Measurements from ENCODE around the gene MCAM.

The MCAM gene

GRCh38 chr11:119307219-119307618 is 9.7 kb downstream of the MCAM start:
- no peaks in the 10 kb centered on the region for H3K4me1 ChIP-seq (ENCODE audit: control insufficient read depth in 2 of 2, insufficient read depth in 2 of 2, low read length in 2 of 2)
- no peak overlapping the region for H3K4me3 ChIP-seq (ENCODE audit: low read length in 2 of 2)
- H3K36me3 ChIP-seq (ENCODE audit: control insufficient read depth in 2 of 2, insufficient read depth in 2 of 2, low read length in 2 of 2): peaks cover 12 to 26% of the 10 kb centered on the region in 2 donors
- no peak overlapping the region for H3K9ac ChIP-seq (ENCODE audit: low read depth in 1 of 2, low read length in 2 of 2)
- no peaks in the 10 kb centered on the region for H3K27me3 ChIP-seq (ENCODE audit: control insufficient read depth in 2 of 2, insufficient read depth in 2 of 2, low read length in 2 of 2)
- no peak overlapping the region for H3K27ac ChIP-seq (ENCODE audit: low read depth in 2 of 2, low read length in 2 of 2)
- H3K9me3 ChIP-seq (ENCODE audit: control insufficient read depth in 2 of 2, low read length in 2 of 2): no peaks in the 10 kb centered on the region

- Histone ChIP-seq H3K4me1 (ENCODE audit: control insufficient read depth in 2 of 2, insufficient read depth in 2 of 2, low read length in 2 of 2) (no peaks in the 10 kb centered on the region), H3K36me3 (ENCODE audit: control insufficient read depth in 2 of 2, insufficient read depth in 2 of 2, low read length in 2 of 2) (peaks cover 14 to 32% of the 10 kb centered on the region in 2 donors), H3K9ac (ENCODE audit: low read depth in 1 of 2, low read length in 2 of 2) (no peak overlapping the region), H3K27ac (ENCODE audit: low read depth in 2 of 2, low read length in 2 of 2) (no peak overlapping the region), H3K4me3 (ENCODE audit: low read length in 2 of 2) (no peak overlapping the region), H3K27me3 (ENCODE audit: control insufficient read depth in 2 of 2, insufficient read depth in 2 of 2, low read length in 2 of 2) (no peaks in the 10 kb centered on the region), H3K9me3 (ENCODE audit: control insufficient read depth in 2 of 2, low read length in 2 of 2) (no peaks in the 10 kb centered on the region)
These were observed 10.5 kb downstream of the MCAM start for GRCh38 chr11:119306373-119306890.

GRCh38 chr11:119305556-119306372 is 11.2 kb downstream of the MCAM start:
- Histone ChIP-seq H3K4me1 (ENCODE audit: control insufficient read depth in 2 of 2, insufficient read depth in 2 of 2, low read length in 2 of 2) (no peaks in the 10 kb centered on the region), H3K27ac (ENCODE audit: low read depth in 2 of 2, low read length in 2 of 2) (no peak overlapping the region), H3K36me3 (ENCODE audit: control insufficient read depth in 2 of 2, insufficient read depth in 2 of 2, low read length in 2 of 2) (peaks cover 16 to 38% of the 10 kb centered on the region in 2 donors), H3K27me3 (ENCODE audit: control insufficient read depth in 2 of 2, insufficient read depth in 2 of 2, low read length in 2 of 2) (no peaks in the 10 kb centered on the region), H3K9ac (ENCODE audit: low read depth in 1 of 2, low read length in 2 of 2) (no peak overlapping the region), H3K4me3 (ENCODE audit: low read length in 2 of 2) (no peak overlapping the region), H3K9me3 (ENCODE audit: control insufficient read depth in 2 of 2, low read length in 2 of 2) (no peaks in the 10 kb centered on the region)

- no peak overlapping the region for H3K4me3 ChIP-seq (ENCODE audit: low read length in 2 of 2)
- peaks cover 39 to 60% of the 10 kb centered on the region in 2 donors for H3K36me3 ChIP-seq (ENCODE audit: control insufficient read depth in 2 of 2, insufficient read depth in 2 of 2, low read length in 2 of 2)
- no peaks in the 10 kb centered on the region for H3K9me3 ChIP-seq (ENCODE audit: control insufficient read depth in 2 of 2, low read length in 2 of 2)
- no peak overlapping the region for H3K9ac ChIP-seq (ENCODE audit: low read depth in 1 of 2, low read length in 2 of 2)
- no peaks in the 10 kb centered on the region for H3K4me1 ChIP-seq (ENCODE audit: control insufficient read depth in 2 of 2, insufficient read depth in 2 of 2, low read length in 2 of 2)
- no peaks in the 10 kb centered on the region for H3K27me3 ChIP-seq (ENCODE audit: control insufficient read depth in 2 of 2, insufficient read depth in 2 of 2, low read length in 2 of 2)
- no peak overlapping the region for H3K27ac ChIP-seq (ENCODE audit: low read depth in 2 of 2, low read length in 2 of 2)
These were observed 13.7 kb downstream of the MCAM start for GRCh38 chr11:119303227-119303718.

- Histone ChIP-seq H3K4me3 (ENCODE audit: low read length in 2 of 2) (no peak overlapping the region), H3K9me3 (ENCODE audit: control insufficient read depth in 2 of 2, low read length in 2 of 2) (no peaks in the 10 kb centered on the region), H3K9ac (ENCODE audit: low read depth in 1 of 2, low read length in 2 of 2) (no peak overlapping the region), H3K27ac (ENCODE audit: low read depth in 2 of 2, low read length in 2 of 2) (no peak overlapping the region), H3K27me3 (ENCODE audit: control insufficient read depth in 2 of 2, insufficient read depth in 2 of 2, low read length in 2 of 2) (no peaks in the 10 kb centered on the region), H3K4me1 (ENCODE audit: control insufficient read depth in 2 of 2, insufficient read depth in 2 of 2, low read length in 2 of 2) (no peaks in the 10 kb centered on the region), H3K36me3 (ENCODE audit: control insufficient read depth in 2 of 2, insufficient read depth in 2 of 2, low read length in 2 of 2) (peaks cover 52 to 71% of the 10 kb centered on the region in 2 donors)
These were observed 16.5 kb downstream of the MCAM start for GRCh38 chr11:119300198-119300964.

- no peak overlapping the region for H3K4me3 ChIP-seq (ENCODE audit: low read length in 2 of 2)
- H3K9ac ChIP-seq (ENCODE audit: low read depth in 1 of 2, low read length in 2 of 2): no peak overlapping the region
- peaks cover 52 to 71% of the 10 kb centered on the region in 2 donors for H3K36me3 ChIP-seq (ENCODE audit: control insufficient read depth in 2 of 2, insufficient read depth in 2 of 2, low read length in 2 of 2)
- H3K27ac ChIP-seq (ENCODE audit: low read depth in 2 of 2, low read length in 2 of 2): no peak overlapping the region
- no peaks in the 10 kb centered on the region for H3K27me3 ChIP-seq (ENCODE audit: control insufficient read depth in 2 of 2, insufficient read depth in 2 of 2, low read length in 2 of 2)
- H3K9me3 ChIP-seq (ENCODE audit: control insufficient read depth in 2 of 2, low read length in 2 of 2): no peaks in the 10 kb centered on the region
- no peaks in the 10 kb centered on the region for H3K4me1 ChIP-seq (ENCODE audit: control insufficient read depth in 2 of 2, insufficient read depth in 2 of 2, low read length in 2 of 2)
These were observed 17.5 kb downstream of the MCAM start for GRCh38 chr11:119299416-119299815.

- no peak overlapping the region for H3K9ac ChIP-seq (ENCODE audit: low read depth in 1 of 2, low read length in 2 of 2)
These were observed 18.2 kb downstream of the MCAM start for GRCh38 chr11:119298726-119299125.

GRCh38 chr11:119297938-119298337 is 19.0 kb downstream of the MCAM start:
- H3K27ac ChIP-seq (ENCODE audit: low read depth in 2 of 2, low read length in 2 of 2): no peak overlapping the region
- no peak overlapping the region for H3K4me3 ChIP-seq (ENCODE audit: low read length in 2 of 2)
- no peaks in the 10 kb centered on the region for H3K9me3 ChIP-seq (ENCODE audit: control insufficient read depth in 2 of 2, low read length in 2 of 2)
- H3K4me1 ChIP-seq (ENCODE audit: control insufficient read depth in 2 of 2, insufficient read depth in 2 of 2, low read length in 2 of 2): no peaks in the 10 kb centered on the region
- H3K9ac ChIP-seq (ENCODE audit: low read depth in 1 of 2, low read length in 2 of 2): no peak overlapping the region
- H3K27me3 ChIP-seq (ENCODE audit: control insufficient read depth in 2 of 2, insufficient read depth in 2 of 2, low read length in 2 of 2): no peaks in the 10 kb centered on the region
- H3K36me3 ChIP-seq (ENCODE audit: control insufficient read depth in 2 of 2, insufficient read depth in 2 of 2, low read length in 2 of 2): peaks cover 46 to 59% of the 10 kb centered on the region in 2 donors

More at GRCh38 chr11:119298726-119299125, 18.2 kb downstream of the MCAM start:
- no peaks in the 10 kb centered on the region for H3K27me3 ChIP-seq (ENCODE audit: control insufficient read depth in 2 of 2, insufficient read depth in 2 of 2, low read length in 2 of 2)
- H3K4me3 ChIP-seq (ENCODE audit: low read length in 2 of 2): no peak overlapping the region
- peaks cover 51 to 65% of the 10 kb centered on the region in 2 donors for H3K36me3 ChIP-seq (ENCODE audit: control insufficient read depth in 2 of 2, insufficient read depth in 2 of 2, low read length in 2 of 2)
- no peaks in the 10 kb centered on the region for H3K9me3 ChIP-seq (ENCODE audit: control insufficient read depth in 2 of 2, low read length in 2 of 2)
- no peak overlapping the region for H3K27ac ChIP-seq (ENCODE audit: low read depth in 2 of 2, low read length in 2 of 2)
- no peaks in the 10 kb centered on the region for H3K4me1 ChIP-seq (ENCODE audit: control insufficient read depth in 2 of 2, insufficient read depth in 2 of 2, low read length in 2 of 2)

GRCh38 chr11:119295178-119295577 is 21.8 kb downstream of the MCAM start:
- Histone ChIP-seq H3K4me3 (ENCODE audit: low read length in 2 of 2) (no peak overlapping the region), H3K9me3 (ENCODE audit: control insufficient read depth in 2 of 2, low read length in 2 of 2) (no peaks in the 10 kb centered on the region), H3K4me1 (ENCODE audit: control insufficient read depth in 2 of 2, insufficient read depth in 2 of 2, low read length in 2 of 2) (no peaks in the 10 kb centered on the region), H3K27ac (ENCODE audit: low read depth in 2 of 2, low read length in 2 of 2) (no peak overlapping the region), H3K36me3 (ENCODE audit: control insufficient read depth in 2 of 2, insufficient read depth in 2 of 2, low read length in 2 of 2) (peaks cover 37 to 41% of the 10 kb centered on the region in 2 donors), H3K9ac (ENCODE audit: low read depth in 1 of 2, low read length in 2 of 2) (no peak overlapping the region), H3K27me3 (ENCODE audit: control insufficient read depth in 2 of 2, insufficient read depth in 2 of 2, low read length in 2 of 2) (no peaks in the 10 kb centered on the region)

GRCh38 chr11:119293461-119293860 is 23.5 kb downstream of the MCAM start:
- H3K9ac ChIP-seq (ENCODE audit: low read depth in 1 of 2, low read length in 2 of 2): no peak overlapping the region
- H3K27ac ChIP-seq (ENCODE audit: low read depth in 2 of 2, low read length in 2 of 2): no peak overlapping the region
- H3K27me3 ChIP-seq (ENCODE audit: control insufficient read depth in 2 of 2, insufficient read depth in 2 of 2, low read length in 2 of 2): no peaks in the 10 kb centered on the region
- peaks cover 24 to 31% of the 10 kb centered on the region in 2 donors for H3K36me3 ChIP-seq (ENCODE audit: control insufficient read depth in 2 of 2, insufficient read depth in 2 of 2, low read length in 2 of 2)
- H3K4me3 ChIP-seq (ENCODE audit: low read length in 2 of 2): no peak overlapping the region
- H3K4me1 ChIP-seq (ENCODE audit: control insufficient read depth in 2 of 2, insufficient read depth in 2 of 2, low read length in 2 of 2): no peaks in the 10 kb centered on the region
- no peaks in the 10 kb centered on the region for H3K9me3 ChIP-seq (ENCODE audit: control insufficient read depth in 2 of 2, low read length in 2 of 2)
